Ecto neural progenitor cell (in vitro differentiated cells): ENCODE results near the gene RADIL.
"Not testable (repeated sequence)": the region's sequence is repeated elsewhere in the genome, so short reads cannot be mapped to it uniquely, and the experiment has no call there.

Experiments used
- DNase-seq: peaks from one replicate; pipeline ENCODE4 v3.0.0-alpha.2; 2018; ENCODE audit warnings: low spot score

Gene RADIL, protein sequence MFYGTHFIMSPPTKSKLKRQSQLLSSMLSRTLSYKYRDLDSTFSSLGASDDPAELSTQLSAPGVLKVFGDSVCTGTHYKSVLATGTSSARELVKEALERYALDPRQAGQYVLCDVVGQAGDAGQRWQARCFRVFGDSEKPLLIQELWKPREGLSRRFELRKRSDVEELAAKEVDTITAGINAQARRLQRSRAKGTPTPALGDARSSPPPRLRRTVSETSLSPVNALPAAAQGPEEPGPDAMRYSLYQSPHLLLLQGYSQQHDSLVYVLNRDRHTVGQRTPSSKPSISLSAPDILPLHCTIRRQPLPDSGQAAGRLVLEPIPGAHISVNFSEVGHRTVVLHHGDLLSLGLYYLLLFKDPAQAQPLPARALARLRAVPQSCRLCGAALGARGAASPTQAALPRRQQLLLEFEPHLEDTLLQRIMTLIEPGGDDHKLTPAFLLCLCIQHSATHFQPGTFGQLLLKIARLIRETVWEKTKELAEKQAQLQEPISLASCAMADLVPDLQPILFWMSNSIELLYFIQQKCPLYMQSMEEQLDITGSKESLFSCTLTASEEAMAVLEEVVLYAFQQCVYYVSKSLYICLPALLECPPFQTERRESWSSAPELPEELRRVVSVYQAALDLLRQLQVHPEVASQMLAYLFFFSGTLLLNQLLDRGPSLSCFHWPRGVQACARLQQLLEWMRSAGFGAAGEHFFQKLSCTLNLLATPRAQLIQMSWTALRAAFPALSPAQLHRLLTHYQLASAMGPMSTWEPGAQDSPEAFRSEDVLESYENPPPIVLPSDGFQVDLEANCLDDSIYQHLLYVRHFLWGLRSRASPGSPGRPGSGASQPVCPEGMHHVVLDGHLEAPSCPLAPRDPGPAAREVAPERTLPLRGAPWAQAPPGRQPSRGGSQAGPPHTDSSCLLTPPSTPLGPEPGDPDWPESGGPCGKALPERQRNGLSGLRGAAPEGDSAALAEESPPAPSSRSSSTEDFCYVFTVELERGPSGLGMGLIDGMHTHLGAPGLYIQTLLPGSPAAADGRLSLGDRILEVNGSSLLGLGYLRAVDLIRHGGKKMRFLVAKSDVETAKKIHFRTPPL

DNA sequence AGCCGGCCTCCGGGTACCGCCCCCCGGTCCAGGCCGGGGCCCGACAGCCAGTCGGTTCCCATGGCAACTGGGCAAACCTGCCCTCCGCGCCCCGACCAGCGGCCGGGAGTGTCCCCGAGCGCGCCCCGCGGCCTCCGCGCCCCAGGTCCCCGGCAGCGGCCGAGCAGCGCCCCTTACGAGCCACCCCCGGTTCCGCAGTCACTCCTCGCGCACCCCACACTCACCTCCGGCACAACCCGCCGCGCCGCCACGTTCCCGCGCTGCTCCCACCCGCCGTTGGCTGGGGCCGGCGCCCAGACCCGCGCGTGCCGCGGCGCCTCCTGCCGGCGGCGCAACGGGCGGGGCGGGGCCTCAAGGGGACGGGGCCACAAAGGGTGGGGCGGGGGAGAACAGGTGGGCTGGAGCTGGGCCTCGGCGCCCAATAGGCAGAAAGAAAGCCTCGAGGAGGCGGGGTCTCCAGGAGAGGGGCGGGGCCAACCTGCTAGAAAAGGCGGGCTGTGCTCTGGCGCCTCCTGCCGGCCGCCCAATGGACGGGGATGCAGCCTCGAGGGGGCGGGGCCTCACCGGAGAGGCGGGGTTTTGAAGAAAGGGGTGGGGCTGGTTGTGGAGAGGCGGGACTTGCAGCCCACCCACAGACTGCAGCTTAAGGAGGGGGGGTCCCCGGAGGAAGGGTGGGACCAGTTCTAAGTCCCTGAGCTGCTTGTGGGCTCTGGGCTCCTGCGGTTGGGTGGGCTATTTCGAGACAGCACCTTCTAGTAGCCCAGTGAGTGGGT lies at the start of gene RADIL:
Gene RADIL, minus strand, starts transcription at position 345 of the 773 bp plus-strand sequence. CDS start 5,577 bp downstream, outside the sequence.
- peak; percentile 97 for DNase-seq

DNA sequence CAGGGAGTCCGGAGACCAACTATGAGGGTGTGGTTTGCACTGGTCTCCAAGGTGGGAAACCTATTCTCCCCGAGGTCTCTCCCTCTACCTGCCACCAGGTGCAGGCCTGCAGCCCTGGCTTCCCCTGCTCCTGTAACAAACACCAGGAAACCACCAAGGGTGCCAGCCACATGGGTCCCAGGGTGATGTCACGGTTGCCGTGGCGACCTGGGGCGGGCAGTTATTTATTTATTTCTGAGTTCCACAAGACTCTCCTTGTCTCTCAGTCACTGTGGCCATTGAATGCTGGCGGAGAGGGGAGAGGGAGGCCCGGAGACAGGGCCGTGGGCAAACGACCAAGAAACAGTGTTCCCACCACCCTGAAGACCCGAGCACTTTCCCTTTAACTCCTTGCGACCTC lies 48.4 kb upstream of the RADIL start:
- peak; percentile 58 for DNase-seq

DNA sequence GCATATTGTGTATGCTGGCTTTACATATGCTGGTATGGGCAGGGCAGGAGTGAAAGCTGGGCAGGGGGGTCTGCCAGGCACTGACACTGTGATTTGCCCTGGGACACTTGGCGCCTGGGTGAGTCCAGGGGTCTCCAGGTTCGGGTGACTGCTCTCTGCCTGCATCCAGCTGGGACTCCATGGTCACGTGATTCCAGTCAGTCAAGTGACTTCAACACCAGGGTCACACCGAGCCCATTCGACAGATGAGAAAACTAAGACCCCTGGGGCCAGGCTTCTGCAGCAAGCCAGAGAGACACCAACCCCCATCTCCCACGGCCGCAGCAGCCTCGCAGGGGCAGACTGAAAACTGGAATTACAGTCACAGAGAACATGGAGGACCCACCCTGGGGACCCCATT lies 45.5 kb upstream of the RADIL start:
- no peak for DNase-seq

DNA sequence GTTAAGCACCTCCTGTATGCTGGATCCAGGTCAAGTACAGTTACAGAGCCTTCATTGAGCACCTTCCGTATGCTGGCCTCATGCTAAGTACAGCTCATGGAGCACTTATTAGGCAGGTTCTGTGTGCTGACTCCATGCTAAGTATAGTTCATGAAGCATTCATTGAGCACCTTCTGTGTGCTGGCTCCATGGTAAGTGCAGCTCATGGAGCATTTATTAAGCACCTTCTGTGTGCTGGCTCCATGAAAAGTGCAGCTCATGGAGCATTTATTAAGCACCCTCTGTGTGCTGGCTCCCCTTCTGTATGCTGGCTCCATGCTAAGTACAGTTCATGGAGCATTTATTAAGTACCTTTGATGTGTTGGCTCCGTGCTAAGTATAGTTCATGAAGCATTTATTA lies 44.9 kb upstream of the RADIL start:
- no peak for DNase-seq

DNA sequence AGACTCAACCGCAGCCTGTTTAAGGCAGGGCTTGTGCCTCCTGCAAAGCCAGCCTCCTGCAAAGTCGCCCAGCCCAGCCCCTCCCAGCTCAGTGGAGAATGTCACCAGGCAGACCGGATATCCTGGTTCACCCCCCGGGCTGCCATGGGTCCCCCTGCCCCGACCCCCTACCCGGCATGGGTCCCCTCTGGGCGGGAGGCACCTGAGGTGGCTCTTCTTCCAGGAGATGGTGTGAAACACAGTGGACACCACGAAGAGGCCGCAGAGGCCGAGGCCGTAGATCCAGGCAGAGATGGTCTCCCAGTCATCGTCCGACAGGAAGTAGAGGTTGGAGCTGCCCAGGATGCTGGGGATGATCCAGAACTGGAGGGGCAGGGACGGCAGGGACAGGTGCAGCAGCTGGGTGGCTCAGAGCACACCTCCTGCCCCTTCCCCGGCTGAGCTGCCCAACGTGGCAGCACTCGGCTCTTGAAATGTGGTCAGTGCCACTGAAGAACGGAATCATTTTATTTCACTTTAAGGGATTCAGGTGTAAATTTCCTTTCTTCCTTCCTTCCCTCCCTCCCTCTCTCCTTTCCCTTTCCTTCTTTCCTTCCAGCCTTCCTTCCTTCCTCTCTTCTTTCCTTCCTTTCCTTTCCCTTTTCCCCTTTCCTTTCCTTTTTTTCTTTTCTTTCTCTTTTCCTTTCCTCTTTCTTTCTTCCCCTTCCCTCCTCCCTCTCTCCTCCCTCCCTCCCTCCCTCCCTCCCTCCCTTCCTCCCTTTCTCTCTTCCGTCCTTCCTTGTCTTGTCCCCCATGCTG lies 36.7 kb upstream of the RADIL start:
- DNase-seq = no peak

DNA sequence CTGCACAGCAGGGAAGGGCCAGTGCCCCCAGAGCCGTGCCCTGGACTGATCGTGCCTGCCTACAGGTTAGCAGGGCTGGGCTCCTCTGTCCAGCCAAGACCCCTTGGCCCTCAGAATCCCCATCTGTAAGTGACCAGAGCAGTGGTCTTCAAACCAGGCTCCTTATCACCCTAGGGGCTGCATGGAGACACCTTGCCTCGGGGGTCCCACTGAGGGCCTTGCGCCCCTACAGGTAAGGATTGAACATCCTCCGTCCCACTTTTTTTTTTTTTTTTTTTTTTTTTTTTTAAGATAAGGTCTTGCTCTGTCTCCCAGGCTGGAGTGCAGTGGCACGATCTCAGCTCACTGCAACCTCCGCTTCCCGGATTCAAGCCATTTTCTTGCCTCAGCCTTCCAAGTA lies 32.6 kb upstream of the RADIL start:
- no peak for DNase-seq

DNA sequence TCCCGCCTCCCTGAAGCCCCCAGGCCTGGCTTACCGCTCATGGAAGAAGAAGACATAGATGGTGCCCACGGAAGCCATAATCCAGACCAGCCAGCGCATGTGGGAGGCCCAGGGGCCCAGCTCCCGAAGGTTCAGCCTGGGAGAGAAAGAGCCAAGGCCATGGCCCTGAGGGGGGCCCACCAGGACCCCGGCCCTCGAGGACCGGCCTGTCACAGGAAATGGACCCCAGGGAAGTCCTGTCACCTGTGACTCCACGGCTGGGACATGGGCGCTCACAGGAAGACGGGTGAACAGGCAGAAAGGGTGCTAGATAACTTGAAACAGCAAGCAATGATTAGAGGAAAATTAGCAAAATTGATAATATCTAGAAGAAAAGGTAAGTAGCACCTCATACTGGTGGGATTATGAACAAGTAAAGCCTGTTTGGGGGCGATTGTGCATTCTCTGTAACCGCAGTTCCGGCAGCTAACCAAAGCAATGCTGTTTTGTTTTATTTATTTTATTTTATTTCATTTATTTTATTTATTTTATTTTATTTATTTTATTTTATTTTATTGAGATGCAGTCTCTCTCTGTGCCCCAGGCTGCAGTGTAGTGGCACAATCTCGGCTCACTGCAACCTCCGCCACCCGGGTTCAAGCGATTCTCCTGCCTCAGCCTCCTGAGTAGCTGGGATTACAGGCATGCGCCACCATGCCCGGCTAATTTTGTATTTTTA lies 27.8 kb upstream of the RADIL start:
- DNase-seq = no peak

DNA sequence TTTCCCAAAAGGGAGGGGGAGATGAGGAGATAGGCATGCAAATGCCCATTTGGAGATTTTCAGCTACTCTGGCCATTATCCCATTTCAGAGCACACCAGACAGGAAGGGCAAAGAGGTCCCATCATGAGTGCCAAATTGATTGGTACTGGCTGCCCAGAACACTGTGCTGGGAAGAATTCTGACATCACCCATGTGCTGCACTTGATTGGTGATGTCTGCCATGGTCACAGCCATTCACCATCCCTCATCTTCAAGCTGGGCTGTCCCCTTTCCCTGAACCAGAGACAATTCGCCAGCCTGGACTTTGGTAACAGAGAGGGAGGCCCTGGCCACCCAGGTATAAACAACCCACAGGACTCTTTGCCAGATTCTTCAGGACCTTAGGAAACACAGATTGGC lies 23.2 kb upstream of the RADIL start:
- no peak for DNase-seq

DNA sequence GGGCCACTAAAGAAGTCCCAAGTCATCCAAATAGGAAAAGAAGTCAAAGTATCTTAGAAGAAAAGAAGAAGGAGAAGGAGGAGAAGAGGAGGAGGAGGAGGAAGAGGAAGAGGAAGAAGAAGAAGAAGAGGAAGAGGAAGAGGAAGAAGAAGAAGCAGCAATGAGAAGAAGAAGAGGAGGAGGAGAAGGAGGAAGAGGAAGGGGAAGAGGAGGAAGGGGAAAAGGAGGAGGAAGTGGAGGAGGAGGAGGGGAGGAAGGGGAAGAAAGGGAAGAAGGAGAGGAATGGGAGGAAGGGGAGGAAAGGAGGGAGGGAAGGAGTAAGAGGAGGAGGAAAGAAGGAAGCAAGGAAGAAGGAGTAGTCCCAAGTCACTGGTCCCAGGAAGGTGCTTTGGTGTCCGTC lies 21.7 kb upstream of the RADIL start:
- no peak for DNase-seq

DNA sequence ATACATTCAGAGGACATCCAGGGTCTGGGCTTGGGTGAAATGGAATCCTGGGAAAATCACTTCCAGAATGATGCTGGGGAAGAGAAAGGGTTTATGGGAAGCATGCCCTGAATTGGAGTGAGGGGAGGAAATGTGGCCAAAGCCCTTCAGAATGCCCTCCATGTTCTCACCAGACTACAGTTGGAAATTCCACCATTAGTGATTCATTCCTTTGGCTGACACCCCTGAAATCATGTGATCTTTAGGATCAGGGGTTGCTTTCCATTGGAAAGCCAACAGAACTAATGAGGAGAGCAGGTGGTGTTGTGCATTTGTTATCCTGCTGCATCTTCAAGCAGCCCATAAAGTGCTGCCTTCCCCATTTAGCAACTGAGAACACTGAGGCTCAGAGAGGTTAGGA lies 20.8 kb upstream of the RADIL start:
- DNase-seq = no peak

DNA sequence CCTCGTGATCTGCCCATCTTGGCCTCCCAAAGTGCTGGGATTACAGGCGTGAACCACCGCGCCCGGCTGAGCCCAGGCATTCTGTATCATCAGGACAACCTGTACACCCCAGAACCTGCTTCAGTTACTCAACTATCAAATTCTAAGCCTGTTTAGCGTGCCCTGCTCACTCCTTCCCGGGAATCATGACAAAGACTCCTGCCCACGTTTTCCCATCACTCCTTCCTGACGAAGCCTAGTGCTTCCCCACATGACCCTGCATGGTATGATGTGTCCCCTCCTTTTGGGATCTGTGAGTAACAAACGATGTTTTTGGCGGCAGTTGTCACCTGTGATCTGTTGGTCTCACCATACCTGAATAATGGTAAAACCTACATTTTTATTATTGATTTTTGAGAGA lies 12.2 kb upstream of the RADIL start:
- no peak for DNase-seq

DNA sequence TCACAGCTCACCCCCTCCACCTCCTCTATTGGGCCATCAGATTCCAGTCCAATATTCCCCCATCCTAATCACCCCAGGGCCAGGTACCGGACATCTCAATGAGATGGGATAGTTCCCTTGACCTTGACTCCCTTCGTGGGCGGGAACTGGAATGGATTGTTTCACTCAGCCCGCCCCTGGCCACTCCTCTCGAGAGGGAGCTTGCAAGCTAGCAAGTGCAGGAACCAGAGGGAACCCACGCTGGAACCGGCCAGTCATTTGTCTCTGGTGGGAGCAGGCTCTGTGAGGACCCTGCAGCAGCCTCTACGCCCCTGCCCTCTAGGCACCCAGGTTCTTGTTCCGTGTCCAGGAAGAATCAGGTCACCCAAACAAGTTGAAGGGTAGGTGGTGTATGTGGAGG lies 11.0 kb upstream of the RADIL start:
- no peak for DNase-seq

DNA sequence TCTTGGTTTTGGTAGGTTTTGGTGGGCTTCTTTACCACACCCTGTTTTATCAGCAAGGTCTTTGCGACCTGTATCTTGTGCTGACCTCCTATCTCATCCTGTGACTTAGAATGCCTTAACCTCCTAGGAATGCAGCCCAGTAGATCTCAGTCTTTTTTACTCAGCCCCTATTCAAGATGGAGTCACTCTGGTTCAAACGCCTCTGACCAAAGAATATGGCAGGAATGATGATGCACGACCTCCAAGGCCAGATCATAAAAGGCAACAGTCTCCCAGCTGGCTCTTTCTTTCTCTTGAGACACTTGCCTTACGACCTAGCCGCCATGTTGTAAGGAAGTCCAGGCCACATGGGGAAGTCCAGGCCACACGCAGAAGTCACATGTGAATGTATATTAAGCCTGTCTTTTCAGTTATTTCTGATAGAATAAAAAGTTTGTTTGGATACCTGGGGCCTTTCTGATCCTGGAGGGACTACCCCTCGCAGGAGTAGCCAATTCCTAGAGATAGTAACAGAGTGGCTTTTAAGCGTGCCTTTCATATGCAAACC lies 10.5 kb upstream of the RADIL start:
- DNase-seq = no peak

DNA sequence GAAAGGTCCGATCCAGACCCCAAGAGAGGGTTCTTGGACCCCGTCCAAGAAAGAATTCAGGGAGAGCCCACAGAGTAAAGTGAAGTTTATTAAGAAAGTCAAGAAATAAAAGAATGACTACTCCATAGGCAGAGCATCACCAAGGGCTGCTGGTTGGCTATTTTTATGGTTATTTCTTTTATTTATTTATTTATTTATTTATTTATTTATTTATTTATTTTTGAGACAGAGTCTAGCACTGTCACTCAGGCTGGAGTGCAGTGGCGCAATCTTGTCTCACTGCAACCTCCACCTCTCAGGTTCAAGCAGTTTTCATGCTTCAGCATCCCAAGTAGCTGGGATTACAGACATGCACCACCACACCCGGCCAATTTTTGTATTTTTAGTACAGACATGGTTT lies 9.7 kb upstream of the RADIL start:
- DNase-seq = not testable (repeated sequence)

DNA sequence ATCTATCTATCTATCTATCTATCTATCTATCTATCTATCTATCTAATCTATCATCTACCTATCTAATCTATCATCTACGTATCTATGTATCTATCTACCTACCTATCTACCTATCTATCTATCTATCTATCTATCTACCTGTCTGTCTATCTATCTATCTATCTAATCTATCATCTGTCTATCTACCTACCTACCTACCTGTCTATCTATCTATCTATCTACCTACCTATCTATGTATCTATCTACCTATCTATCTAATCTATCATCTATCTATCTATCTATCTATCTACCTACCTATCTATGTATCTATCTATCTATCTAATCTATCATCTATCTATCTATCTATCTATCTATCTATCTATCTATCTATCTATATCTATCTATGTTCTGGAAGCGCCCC lies 8.0 kb upstream of the RADIL start:
- DNase-seq = not testable (repeated sequence)

DNA sequence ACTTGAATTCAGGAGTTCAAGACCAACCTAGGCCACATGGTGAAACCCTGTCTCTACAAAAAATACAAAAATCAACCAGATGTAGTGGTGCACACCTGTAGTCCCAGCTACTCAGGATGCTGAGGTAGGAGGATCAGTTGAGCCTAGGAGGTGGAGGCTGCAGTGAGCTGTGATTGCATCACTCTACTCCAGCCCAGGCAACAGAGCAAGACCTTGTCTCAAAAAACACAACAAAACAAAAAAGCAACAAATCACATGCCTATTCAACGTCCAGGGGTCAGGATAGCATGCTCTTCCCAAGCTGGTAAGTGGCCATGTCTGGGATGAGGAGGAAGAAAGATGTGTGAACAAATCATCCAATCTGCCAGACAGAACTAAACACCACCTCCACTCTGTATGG lies 6.2 kb upstream of the RADIL start:
- DNase-seq = no peak

DNA sequence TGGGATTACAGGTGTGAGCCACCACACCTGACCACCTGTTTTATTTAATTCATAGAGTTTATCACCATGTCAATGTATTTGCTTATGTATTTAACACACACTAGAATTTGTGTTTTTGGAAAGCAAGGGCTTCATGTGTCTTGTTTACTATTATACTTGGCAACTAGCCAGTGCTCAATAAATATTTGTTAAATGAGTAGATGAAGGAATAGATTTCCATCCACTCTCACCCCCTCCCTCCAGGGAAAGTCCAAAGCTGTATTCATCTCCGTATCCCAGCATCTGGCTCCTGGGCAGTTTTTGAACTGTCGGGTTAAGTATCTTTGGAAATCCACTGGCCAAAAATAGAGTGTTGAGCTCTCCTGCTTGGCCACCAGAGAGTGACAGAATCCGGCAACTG lies 4.6 kb upstream of the RADIL start:
- no peak for DNase-seq

DNA sequence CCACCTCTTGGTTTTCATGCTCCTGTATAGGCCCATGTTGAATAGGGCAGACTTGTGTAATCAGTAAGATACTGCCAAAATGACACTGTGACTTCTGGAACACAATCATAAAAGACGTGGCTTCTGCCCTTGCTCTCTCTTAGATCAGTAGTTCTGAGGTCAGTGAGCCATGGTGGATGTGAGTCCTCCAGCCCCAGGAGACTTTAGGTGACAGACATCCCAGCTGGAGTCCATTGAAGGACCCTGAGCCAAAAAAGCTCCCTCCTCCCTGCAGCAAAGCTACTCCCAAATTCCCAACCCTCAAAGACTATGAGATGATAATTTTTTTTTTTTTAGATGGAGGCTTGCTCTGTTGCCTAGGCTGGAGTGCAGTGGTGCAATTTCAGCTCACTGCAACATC lies 3.2 kb upstream of the RADIL start:
- DNase-seq = no peak

DNA sequence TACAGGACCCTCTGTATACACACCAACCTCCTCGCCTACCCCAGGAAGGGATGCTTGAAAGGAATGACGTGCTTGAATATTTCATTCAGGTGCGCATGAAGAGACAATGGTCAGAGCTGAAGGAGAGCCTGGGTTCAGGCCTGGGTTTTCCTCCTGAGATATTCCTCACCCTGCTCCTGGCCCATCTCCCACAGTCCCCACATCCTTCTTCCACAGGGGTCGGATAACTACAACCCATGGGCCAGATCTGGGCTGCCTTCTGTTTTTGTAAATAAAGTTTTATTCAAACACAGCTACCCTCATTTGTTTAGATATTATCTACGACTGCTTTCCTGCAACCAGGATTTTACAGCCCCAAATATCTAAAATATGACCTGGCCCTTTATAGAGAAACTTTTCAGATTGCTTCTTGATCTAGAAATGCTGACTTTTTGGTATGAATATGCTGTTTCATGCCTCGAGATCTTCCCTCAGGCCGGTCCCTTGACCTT lies 1.8 kb upstream of the RADIL start:
- no peak for DNase-seq

DNA sequence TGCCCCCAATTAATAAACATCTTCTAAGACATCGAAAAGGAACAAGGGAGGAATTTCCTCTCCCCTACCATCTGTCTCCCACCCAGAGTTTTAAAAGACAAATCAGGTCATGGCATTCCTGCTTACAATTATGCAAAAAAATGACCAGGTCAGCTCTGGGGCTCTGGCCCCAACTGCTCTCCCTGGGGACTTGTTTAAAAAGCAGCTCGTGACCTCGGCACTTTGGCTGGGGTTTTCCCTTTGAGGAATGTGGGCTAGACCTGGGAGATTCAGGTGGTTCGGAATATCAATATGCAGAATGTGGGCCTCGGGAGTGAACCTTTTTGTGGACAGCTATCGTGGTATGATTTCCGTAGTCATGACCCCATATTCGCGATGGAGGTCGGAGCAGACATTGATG lies 648 bp upstream of the RADIL start:
- DNase-seq = no peak
